ENCODE results near the gene HPSE.
"Not testable (repeated sequence)": the region's sequence is repeated elsewhere in the genome, so short reads cannot be mapped to it uniquely, and the experiment has no call there.

DNA sequence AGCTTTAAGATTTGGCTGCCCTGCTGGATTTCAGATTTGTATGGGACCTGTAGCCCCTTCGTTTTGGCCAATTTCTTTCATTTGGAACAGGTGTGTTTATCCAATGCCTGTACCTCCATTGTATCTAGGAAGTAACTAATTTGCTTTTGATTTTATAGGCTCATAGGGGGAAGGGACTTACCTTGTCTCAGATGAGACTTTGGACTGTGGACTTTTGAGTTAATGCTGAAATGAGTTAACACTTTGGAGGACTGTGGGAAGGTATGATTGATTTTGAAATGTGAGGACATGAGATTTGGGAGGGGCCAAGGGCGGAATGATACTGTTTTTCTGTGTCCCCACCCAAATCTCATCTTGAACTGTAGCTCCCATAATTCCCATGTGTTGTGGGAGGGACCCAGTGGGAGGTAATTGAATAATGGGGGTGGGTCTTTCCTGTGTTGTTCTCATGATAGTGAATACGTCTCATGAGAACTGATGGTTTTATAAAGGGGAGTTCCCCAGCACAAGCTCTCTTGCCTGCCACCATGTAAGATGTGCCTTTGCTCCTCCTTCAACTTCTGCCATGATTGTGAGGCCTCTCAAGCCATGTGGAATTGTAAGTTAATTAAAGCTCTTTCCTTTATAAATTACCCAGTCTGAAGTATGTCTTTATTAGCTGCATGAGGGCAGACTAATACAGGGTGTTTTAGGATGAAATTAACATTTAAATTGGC, 44.4 kb downstream of the HPSE start:
- TF ChIP-seq, protein P1, sequence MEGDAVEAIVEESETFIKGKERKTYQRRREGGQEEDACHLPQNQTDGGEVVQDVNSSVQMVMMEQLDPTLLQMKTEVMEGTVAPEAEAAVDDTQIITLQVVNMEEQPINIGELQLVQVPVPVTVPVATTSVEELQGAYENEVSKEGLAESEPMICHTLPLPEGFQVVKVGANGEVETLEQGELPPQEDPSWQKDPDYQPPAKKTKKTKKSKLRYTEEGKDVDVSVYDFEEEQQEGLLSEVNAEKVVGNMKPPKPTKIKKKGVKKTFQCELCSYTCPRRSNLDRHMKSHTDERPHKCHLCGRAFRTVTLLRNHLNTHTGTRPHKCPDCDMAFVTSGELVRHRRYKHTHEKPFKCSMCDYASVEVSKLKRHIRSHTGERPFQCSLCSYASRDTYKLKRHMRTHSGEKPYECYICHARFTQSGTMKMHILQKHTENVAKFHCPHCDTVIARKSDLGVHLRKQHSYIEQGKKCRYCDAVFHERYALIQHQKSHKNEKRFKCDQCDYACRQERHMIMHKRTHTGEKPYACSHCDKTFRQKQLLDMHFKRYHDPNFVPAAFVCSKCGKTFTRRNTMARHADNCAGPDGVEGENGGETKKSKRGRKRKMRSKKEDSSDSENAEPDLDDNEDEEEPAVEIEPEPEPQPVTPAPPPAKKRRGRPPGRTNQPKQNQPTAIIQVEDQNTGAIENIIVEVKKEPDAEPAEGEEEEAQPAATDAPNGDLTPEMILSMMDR (IDR thresholded peaks at IDR 0.05; ENCODE audit: extremely low read depth in 1 of 2, insufficient read depth in 1 of 2, low read depth in 1 of 2, low read length in 2 of 2), result not testable (repeated sequence)
- TF ChIP-seq, protein P2, sequence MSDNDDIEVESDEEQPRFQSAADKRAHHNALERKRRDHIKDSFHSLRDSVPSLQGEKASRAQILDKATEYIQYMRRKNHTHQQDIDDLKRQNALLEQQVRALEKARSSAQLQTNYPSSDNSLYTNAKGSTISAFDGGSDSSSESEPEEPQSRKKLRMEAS (IDR thresholded peaks at IDR 0.05; ENCODE audit: insufficient read depth, insufficient read length), result not testable (repeated sequence)
- TF ChIP-seq POLR2AphosphoS5 (IDR thresholded peaks at IDR 0.05; ENCODE audit: insufficient read depth, low read depth, low read length); FOS (IDR thresholded peaks at IDR 0.05; ENCODE audit: borderline replicate concordance, insufficient read depth, low read length); MYC (IDR thresholded peaks at IDR 0.05; ENCODE audit: low read depth, low read length); POLR2A (IDR thresholded peaks at IDR 0.05; ENCODE audit: low read depth, low read length): not testable (repeated sequence)
